Activated CD8-positive, alpha-beta memory T cell treated with anti-CD3 and anti-CD28 coated beads, Interleukin-2, amount 50 U/mL, for 24 hours (primary cell): ENCODE results near the gene IPO11.

Experiments used
- DNase-seq: peaks from one replicate; pipeline ENCODE4 v3.0.0-alpha.2; 2020; ENCODE audit errors: extremely low read depth

The IPO11 gene

GRCh38 chr5:62412549-62413329, at the start of gene IPO11:
IPO11 (plus strand) TSS chr5:62412763; CDS start chr5:62437280, 24,517 bp downstream.
- peak; percentile 97 for DNase-seq

GRCh38 chr5:62369039-62369438, 43.5 kb upstream of the IPO11 start:
- no peak for DNase-seq

GRCh38 chr5:62371409-62371808, 41.2 kb upstream of the IPO11 start:
- DNase-seq: no peak

- no peak for DNase-seq
Measured at GRCh38 chr5:62372600-62372999, 40.0 kb upstream of the IPO11 start.

GRCh38 chr5:62373382-62373781, 39.2 kb upstream of the IPO11 start:
- no peak for DNase-seq

- no peak for DNase-seq
Measured at GRCh38 chr5:62374090-62374489, 38.5 kb upstream of the IPO11 start.

- no peak for DNase-seq
Measured at GRCh38 chr5:62375627-62376026, 36.9 kb upstream of the IPO11 start.

- DNase-seq: no peak
Measured at GRCh38 chr5:62376064-62376463, 36.5 kb upstream of the IPO11 start.

- DNase-seq: no peak
Measured at GRCh38 chr5:62385131-62385530, 27.4 kb upstream of the IPO11 start.

GRCh38 chr5:62385816-62386400, 26.7 kb upstream of the IPO11 start:
- no peak for DNase-seq

GRCh38 chr5:62386824-62387223, 25.7 kb upstream of the IPO11 start:
- no peak for DNase-seq

GRCh38 chr5:62395210-62395950, 17.2 kb upstream of the IPO11 start:
- DNase-seq: no peak

- peak; percentile 86 for DNase-seq
Measured at GRCh38 chr5:62403411-62404250, 8.9 kb upstream of the IPO11 start, which contains the start of gene DIMT1. DIMT1 (minus strand) TSS chr5:62403905; CDS start chr5:62403772, 133 bp downstream.

GRCh38 chr5:62413711-62414110, 1.1 kb downstream of the IPO11 start:
- no peak for DNase-seq

- no peak for DNase-seq
Measured at GRCh38 chr5:62418462-62419076, 6.0 kb downstream of the IPO11 start.

- no peak for DNase-seq
Measured at GRCh38 chr5:62419609-62420008, 7.0 kb downstream of the IPO11 start.

- DNase-seq: no peak
Measured at GRCh38 chr5:62421414-62421813, 8.9 kb downstream of the IPO11 start.

- DNase-seq: no peak
Measured at GRCh38 chr5:62424763-62425162, 12.2 kb downstream of the IPO11 start.

GRCh38 chr5:62431735-62432620, 19.4 kb downstream of the IPO11 start:
- no peak for DNase-seq

- no peak for DNase-seq
Measured at GRCh38 chr5:62432621-62433064, 20.1 kb downstream of the IPO11 start.
